Renal pelvis (tissue), 4 donors: ENCODE data around the gene CTNNBL1. TPM values are rescaled to one million over a fixed set of nuclear protein-coding genes. Genes with fewer than 3 reads are reported as not detected.

Source experiments
- DNase-seq: peaks from one replicate; pipeline ENCODE4 v3.0.0-alpha.2; 2013
- polyA plus RNA-seq, 3 donors: library from polyadenylated mRNA; unstranded; fragments of 120-200 nt; gene quantifications; one replicate each; pipeline ENCODE4 v1.2.1, GENCODE V29; 2013; ENCODE audit not compliant: insufficient read length in 3 of 3

CTNNBL1 gene
- polyA plus RNA-seq, 3 donors = 47.0 to 60.0 (median 50.2) TPM

DNA sequence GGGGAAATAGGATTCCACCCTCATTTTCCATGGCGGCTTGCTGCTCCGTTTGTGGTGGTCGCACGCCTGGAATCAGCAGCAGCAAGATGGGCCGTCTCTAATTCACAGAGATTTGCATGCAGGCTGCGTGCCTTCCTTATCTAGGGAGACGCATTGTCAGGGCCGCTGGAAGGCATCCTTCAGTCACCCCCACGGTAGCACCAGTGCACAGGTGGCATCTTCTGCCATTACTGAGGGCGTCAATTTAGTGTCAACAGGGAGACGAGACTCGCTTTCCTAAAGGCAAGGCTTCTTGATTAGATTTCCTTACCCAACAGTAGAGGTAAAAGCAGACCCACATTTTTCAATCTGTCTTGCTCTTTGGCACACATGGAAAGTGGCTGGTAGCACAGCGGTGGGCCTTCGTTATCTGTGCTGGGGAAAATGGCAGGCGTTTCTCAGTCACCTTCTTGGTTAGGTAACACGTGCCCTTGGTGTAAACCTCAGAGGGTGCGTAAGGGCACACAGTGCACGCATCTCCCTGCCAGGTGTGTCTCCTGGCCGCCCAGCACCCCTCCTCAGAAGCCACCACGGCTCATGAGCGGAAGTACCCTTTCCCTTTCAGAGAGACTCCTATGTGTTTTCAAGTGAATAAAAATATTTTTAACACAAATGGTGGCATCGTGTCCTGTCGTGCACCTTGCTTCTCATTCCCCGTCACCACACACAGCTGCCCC, 181.8 kb downstream of the CTNNBL1 start:
- DNase-seq = no peak

DNA sequence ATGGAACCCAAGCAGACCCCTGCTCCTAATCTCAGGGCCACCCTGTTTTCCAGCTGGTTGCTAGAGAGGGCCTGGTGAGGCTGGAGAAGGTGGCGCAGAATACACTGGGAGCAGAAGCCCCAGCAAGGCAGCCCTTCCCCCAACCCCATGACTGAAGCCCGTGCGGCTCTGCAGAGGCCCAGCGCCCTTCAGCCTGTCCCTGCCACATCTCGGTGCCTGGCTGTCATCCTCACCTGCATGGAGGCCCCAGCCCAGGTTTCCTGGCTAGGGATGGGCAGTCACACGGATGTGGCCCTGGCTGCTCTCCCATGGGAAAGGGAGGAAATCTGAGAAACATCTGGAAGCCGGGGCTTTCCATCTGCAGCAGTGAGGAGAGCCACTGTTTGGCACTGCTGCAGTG, 183.0 kb downstream of the CTNNBL1 start:
- no peak for DNase-seq

DNA sequence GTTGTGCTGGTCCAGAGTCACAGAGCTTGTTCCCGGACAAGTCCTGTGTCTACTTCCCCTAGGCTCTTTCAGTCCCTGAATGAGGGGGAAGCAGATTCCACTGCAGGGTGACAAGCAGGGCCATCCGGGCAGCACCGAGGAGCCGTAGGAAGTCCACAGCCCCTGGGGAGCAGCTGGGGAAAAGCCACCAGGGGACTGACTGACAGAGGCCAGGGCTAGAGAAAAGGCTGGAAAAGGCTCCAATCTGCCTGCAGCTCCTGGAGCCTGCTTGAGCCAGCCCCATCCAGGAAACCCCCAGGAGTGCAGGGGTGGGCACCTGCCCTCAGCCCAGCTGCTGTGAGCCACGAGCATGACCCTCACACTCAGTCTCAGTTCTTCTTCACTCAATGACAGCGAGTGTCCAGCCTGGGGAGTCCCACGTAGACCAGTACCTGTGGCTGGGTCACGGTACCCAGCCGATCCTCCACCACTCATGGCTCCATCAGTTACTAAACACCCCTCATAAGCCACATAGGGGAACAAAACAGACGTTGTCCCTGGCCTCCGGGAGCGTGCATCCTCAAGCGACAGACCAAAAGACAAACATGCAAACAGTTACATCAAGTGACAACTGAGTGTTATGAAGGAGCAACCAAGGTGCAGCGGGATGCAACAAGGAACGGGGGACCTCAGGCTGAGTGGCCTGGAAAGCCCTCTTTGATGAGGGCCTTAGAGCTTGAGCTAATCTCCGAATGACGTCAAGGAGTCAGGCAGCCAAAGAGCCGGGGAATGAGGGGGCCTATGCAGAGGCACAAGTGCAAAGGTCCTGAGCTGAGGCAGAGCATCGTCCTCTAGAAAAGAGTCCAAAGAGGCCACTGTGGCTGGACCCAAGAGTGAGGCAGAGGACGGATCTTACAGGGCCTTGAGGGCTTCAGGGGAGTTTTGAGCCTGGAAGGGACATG, 184.3 kb downstream of the CTNNBL1 start:
- DNase-seq = no peak

GRCh38 chr20:37878835-37879599, 185.2 kb downstream of the CTNNBL1 start:
- DNase-seq = no peak

DNA sequence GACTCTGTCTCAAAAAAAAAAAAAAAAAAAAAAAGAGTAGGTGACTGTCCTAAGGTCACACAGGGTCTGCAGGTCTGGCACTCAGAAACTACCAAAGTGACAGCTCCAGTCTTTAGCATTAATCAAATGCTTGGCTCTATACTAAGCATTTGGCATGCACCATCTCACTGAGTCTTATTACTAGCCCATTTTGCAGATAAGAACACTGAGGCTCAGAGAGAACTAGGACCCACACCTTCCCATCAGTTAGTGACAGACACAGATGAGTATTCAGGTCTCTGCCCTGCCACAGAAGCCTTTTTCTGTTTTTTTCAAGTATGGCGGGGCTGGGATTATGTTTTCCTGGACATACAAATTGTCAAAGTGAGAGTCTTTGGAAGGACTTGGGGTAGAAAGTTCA, 186.0 kb downstream of the CTNNBL1 start:
- no peak for DNase-seq

DNA sequence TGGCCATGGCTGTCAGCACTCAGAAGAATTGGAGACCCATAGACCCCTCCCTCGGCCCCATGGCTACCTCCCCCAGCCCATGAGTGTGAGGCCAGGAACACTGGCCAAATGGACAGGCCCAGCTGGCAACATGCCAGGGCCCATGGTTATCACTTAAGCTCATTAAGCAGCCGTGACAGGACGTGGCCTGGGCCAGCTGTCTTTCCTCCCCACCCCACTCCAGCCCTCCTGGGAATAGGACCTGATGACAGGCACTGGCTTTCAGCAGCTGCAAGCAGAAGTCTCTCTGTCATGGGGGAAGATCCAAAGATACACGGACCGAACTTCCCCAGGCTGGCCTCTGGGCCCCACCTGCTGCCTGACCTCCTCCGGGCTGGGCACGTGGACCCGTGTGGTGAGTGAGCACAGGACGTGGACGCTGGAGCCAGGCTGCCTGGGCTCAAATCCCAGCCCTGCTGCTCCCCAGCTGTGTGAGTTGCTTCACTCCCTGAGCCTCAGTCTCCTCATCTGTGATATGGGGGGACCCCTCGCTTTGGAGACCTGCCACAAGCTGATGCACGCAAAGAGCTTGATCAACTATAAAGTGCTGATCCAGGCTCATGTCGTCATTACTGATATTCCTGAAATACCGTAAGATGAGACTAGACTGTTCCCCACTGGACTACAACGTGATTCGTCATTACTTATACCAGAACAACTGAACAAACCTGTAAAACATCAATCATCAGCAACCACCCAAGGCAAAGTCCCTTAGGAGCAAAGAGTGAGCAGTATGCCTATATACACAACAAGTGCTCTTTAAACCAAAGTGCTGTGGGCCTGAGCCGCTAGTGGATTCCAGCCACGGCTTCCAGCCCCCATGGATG, 187.1 kb downstream of the CTNNBL1 start:
- peak; percentile 50 for DNase-seq

DNA sequence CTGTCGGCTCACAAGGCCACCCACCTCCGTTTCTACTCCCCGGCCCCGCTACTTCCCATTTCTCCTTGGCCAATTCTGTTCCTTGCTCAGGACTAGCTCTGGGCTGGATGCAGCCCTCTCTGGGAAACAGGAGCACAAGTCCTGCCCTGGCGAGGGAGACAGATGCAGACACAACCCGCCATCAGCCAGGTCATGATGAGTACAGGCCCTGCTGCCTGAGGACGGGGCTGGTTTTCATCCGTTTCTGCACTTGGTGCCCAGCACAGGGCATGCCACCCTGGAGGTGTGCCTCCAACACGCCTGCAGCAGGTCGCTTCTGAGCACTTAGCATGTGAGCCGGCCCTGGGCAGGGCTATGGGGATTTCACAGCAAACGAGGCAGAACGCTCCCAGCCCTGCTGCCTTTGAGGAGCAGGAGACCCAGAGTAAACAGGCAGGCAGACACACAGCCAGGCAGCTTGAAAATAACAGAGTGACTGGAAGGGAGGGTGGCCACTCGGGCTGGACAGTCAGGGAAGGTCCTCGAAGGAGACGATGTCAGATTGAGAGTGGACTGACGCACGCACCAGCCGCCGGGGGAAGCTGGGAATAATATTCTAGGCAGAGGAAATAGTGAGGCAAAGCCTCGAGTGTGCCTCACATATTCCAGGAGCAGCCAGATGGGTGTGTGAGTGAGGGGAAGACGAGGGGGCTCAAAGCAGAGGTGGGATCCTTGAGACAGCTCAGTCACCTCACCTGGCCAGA, 187.9 kb downstream of the CTNNBL1 start:
- DNase-seq = no peak

DNA sequence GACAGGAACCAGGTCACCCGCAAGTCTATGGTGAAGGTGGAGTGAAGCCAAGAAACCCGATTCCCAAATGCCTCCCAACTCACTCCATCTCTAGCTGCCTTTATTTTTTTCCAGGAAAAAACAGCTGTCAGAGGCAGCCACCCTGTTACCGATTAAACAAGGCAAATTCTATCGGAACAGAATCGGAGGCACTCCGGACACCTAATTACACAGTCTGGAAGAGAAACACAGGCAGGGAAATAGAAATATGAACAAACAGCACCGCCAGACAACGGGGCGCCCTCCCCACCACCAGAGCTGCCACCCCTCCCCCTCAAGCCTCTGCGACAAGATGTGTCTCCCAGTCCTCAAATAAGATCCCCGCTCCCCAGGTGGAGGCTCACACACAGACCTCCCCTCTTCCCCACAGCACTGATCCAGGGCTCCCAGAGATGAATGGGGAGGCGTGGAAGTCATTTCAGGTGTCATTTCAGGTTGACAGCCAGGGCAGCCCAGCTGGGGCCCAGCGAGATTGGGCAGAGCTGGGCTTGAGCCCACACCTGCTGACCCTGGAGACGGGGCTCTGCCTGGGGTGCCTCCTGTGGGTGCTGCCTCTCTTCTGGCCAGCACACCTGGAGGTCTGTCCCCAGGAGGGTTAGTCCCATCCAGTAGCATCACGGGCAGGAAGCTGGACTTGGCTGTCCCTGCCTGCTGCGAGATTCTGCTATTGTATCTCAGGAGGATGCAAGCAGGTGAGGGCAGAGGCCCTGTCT, 189.3 kb downstream of the CTNNBL1 start:
- DNase-seq = no peak

- DNase-seq = no peak
Measured at GRCh38 chr20:37885042-37885441, 191.2 kb downstream of the CTNNBL1 start.

DNA sequence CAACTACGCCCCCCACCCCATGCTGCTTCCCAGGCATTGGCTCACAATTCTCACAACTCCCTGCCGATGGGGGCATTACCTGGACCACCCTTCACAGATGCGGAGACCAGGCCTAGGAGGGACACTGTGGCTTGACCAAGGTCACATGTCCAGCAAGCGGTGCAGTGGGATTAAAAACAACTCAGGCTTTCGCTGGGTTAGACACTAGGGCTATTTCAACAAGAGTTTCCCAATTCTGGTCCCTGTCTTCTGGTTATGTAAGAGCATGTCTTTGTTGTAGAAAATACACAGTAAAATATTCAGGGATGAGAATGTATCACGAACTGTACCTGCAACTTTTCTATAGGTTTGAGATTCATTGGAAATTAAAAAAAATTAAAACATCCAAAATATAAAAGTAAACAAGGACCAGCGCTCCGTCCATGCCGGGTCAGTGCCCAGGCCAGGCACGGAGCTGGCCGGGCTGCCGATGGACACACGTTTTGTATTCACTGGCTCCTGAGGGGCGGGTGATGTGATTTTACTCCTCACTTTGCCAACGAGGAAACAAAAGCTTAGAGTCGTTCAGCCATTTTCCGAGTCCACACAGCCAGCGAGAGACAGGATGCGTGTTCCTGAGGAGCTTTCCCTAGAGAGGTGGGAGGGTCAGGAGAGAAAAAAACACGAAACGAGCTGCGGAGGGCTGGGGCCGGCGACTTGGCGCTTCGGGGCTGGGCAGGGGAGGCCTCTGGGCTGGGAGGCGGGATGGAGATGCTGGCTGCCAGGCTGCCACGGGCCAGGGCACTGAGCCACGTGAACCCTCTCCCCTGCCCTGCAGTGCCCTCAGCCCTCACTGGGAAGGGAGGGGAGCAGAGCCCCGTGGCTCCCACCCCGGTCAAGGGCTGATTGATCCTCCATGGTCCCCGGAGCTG, 192.0 kb downstream of the CTNNBL1 start:
- no peak for DNase-seq

- no peak for DNase-seq
Measured at GRCh38 chr20:37886851-37887297, 193.0 kb downstream of the CTNNBL1 start.

- DNase-seq = no peak
Measured at GRCh38 chr20:37888641-37889040, 194.8 kb downstream of the CTNNBL1 start.

DNA sequence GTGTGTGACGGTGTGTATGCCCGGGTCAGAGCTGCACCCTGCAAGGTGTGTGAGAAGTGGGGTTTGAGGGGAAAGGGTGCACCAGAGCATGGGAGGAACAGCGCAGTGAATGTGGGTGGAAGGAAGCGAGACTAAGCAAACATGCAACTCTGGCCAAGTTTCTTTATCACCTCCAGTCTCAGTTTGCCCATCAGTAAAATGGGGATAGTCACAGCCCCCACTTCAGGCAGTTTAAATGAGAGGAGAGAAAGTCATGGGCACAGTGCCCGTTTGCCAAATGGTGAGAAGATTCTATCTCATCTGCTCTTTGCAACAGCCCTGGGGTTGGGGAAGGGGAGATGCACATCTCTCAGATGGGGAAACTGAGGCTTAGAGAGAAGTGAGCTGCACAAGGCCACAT, 196.3 kb downstream of the CTNNBL1 start:
- DNase-seq = no peak

DNA sequence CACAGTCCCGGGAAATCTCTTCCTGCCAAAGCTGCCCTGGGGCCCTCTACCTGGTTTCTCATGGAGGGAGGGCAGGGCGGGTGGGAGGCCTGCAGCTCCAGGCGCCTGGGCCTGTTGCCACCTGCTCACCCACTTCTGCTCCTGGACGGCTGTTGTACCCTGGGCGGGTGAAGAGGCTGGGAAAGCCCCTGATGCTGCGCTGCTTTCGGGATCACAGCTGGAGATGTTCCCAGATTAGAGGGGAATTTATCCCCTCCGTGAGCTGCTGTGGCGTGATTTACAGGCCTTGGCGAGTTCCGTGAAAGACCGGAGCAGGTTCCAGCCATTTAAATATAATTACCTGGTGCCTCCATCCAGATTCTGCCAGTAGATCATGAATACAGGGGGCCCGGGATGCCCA, 196.8 kb downstream of the CTNNBL1 start:
- DNase-seq = no peak

DNA sequence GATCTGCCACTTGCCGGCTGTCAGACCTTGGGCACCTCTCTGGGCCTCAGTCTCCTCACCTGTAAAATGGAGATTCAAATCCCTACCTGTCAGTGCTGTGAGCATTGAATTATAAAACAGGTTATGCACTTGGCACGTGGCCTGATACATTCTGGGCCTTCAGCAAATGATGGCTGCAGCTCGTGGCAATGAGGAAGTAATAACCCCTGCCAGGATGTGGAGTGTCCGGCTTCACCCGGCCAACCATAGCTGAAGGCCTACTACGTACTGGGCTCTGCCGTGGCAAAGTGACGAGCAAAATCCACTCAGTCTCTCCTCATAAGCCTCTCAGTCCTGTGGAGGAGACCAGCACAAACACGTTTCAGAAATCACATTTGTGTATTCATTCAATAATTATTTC, 198.2 kb downstream of the CTNNBL1 start:
- DNase-seq = no peak

DNA sequence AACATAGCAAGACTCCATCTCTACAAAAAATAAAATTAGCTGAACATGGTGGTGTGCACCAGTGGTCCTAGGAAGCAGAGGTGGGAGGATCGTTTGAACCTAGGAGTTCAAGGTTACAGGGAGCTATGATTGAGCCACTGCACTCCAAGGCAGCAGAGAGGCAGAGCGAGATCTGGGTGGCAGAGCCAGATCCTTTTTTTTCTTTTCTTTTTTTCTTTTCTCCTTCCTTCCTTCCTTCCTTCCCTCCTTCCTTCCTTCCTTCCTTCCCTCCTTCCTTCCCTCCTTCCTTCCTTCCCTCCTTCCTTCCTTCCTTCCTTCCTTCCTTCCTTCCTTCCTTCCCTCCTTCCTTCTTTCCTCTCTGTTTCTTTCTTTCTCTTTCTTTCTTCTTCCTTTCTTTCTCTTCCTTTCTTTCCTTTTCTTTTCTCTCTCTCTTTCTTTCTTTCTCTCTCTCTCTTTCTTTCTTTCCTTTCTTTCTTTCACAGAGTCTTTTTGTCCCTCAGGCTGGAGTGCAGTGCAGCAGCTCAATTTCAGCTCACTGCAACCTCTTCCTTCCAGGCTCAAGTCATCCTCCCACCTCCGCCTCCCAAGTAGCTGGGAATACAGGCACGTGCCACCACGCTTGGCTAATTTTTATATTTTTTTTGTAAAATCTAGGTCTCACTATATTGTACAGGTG, 199.9 kb downstream of the CTNNBL1 start:
- no peak for DNase-seq

DNA sequence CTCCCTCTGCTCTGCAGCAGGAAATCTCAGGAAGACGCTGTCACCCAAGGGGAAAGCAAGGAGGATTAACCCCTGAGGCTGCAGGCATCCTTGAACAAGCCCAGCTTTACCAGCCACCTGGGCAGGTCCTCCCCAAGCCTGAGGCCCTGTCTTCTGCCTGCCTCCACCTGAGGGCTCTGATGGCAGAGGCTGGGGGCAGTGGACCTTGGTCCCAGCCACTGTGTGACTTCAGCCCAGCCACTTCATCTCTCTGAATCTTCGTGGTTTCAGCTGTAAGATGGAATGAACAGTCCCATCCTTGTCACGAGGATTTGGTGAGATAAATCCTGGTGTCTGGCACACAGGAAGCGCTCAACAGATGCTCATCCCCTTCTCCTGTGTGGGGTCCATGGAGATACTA, 200.6 kb downstream of the CTNNBL1 start:
- no peak for DNase-seq

DNA sequence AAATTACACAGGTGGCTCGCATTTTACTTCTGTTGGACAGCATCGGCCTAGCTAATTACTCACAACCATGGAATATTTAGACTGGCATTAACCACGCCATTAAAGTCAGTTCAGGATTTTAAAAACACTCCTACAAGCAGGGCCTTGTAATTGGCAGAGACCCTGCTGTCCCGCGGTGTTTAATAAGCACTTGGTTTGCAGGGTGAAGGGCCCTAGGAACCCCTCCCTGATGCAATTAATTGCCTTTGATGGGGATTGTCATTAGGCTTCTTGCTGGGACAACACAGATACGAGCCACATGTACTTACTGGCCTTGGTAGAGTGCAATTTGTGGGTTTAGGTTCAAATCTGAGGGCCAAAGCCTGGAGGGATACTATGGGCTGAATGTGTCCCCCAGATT, 201.3 kb downstream of the CTNNBL1 start:
- DNase-seq = no peak
